ENCODE data around the gene PPM1L.

DNA sequence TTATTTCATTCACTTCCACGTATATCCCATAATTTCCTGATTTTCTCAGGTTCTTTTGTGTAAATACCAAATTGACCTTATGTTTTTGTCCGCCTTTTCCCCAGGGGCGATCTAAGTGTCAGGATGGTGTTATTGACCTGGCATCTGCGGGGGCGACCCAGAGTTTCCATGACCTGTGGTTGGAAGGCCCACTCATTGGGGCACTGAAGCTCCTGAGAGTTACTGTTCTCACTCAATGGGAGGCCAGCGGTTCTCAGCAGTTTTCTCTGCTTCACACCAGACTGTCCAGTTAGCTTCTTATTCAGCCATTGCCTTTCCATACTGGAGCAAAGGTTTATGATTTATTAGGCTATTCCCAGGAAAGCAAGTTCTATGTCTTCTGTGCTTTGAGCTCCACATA is 295.8 kb downstream of the PPM1L start:
- TF ChIP-seq, protein P1, sequence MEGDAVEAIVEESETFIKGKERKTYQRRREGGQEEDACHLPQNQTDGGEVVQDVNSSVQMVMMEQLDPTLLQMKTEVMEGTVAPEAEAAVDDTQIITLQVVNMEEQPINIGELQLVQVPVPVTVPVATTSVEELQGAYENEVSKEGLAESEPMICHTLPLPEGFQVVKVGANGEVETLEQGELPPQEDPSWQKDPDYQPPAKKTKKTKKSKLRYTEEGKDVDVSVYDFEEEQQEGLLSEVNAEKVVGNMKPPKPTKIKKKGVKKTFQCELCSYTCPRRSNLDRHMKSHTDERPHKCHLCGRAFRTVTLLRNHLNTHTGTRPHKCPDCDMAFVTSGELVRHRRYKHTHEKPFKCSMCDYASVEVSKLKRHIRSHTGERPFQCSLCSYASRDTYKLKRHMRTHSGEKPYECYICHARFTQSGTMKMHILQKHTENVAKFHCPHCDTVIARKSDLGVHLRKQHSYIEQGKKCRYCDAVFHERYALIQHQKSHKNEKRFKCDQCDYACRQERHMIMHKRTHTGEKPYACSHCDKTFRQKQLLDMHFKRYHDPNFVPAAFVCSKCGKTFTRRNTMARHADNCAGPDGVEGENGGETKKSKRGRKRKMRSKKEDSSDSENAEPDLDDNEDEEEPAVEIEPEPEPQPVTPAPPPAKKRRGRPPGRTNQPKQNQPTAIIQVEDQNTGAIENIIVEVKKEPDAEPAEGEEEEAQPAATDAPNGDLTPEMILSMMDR (conservative IDR thresholded peaks at IDR 0.05; ENCODE audit: low read depth, low read length) = no peak
- TF ChIP-seq EZH2 (IDR thresholded peaks at IDR 0.05; ENCODE audit: borderline replicate concordance, low read depth, low read length, poor library complexity, severe bottlenecking) = no peak
